ENCODE results near the gene MUTYH. TPM values are rescaled to one million over a fixed set of nuclear protein-coding genes. Genes with fewer than 3 reads are reported as not detected.

Gene MUTYH
- total and polyA plus RNA-seq, 9 of the 15 experiments (the other 6 are each of a cell fraction or from before 2014, with no cell fraction given) = 3.4 to 53.5 (median 29.0) TPM

GRCh38 chr1:45383191-45383590, 43.0 kb upstream of the MUTYH start:
- DNase-seq (ENCODE audit: extremely low read depth in 1 of 4, low spot score in 3 of 4) = no peak
- Histone ChIP-seq H3K9ac (ENCODE audit: insufficient read depth in 1 of 2, low read depth in 2 of 2, low read length in 2 of 2) (no peak overlapping the region), H3K9me1 (ENCODE audit: control insufficient read depth, insufficient read depth, low read length) (no peaks in the 10 kb centered on the region), H3K27me3 (ENCODE audit: control insufficient read depth in 2 of 2, insufficient read depth in 2 of 2, low read length in 2 of 2) (peaks cover 0 to 4% of the 10 kb centered on the region in 2 experiments; a peak in 1 of 5 replicates), H3K4me2 (ENCODE audit: insufficient read depth, low read length) (no peak overlapping the region), H3K36me3 (ENCODE audit: control insufficient read depth, insufficient read depth, low read length) (no peaks in the 10 kb centered on the region), H4K20me1 (replicated peaks; ENCODE audit: control insufficient read depth, insufficient read depth, low read length) (no peaks in the 10 kb centered on the region), H3K4me1 (replicated peaks in 1 of 2; ENCODE audit: control insufficient read depth in 2 of 2, insufficient read depth in 2 of 2, low read length in 2 of 2) (no peaks in the 10 kb centered on the region), H2AFZ (ENCODE audit: low read depth, low read length) (no peak overlapping the region), H3K27ac (ENCODE audit: extremely low read depth, low read depth, low read length) (no peak overlapping the region), H3K4me3 (no peak overlapping the region), H3K79me2 (ENCODE audit: control insufficient read depth, insufficient read depth, low read length) (no peaks in the 10 kb centered on the region), H3K9me3 (replicated peaks; ENCODE audit: control insufficient read depth, insufficient read depth, low read depth, low read length) (no peaks in the 10 kb centered on the region)
- TF ChIP-seq TCF3 (CRISPR knock-in tag; IDR thresholded peaks at IDR 0.05) (no peak), EHMT2 (IDR thresholded peaks at IDR 0.05) (no peak), FOXJ2 (tag; IDR thresholded peaks at IDR 0.05) (no peak), PHF21A (IDR thresholded peaks at IDR 0.05; ENCODE audit: borderline replicate concordance, low read depth) (no peak), NR2F6 (CRISPR knock-in tag; IDR thresholded peaks at IDR 0.05) (no peak), NEUROD1 (IDR thresholded peaks at IDR 0.05; ENCODE audit: borderline replicate concordance, low read depth, low read length, partially characterized antibody) (no peak), PTBP1 (IDR thresholded peaks at IDR 0.05; ENCODE audit: low read depth, low read length) (no peak), PYGO2 (tag; IDR thresholded peaks at IDR 0.05) (no peak), KAT7 (CRISPR knock-in tag; IDR thresholded peaks at IDR 0.05; ENCODE audit: borderline replicate concordance) (no peak), KAT2B (IDR thresholded peaks at IDR 0.05; ENCODE audit: low read depth, low read length) (no peak), ARID3A (IDR thresholded peaks at IDR 0.05; ENCODE audit: borderline replicate concordance, low read depth, low read length) (no peak), ZNF146 (CRISPR knock-in tag; IDR thresholded peaks at IDR 0.05; ENCODE audit: unreplicated experiment) (no peak), PCBP2 (IDR thresholded peaks at IDR 0.05; ENCODE audit: low read depth, low read length, poor library complexity, severe bottlenecking) (no peak), MCM5 (IDR thresholded peaks at IDR 0.05; ENCODE audit: low read depth) (no peak), DPF2 (IDR thresholded peaks at IDR 0.05) (no peak), MAZ (CRISPR knock-in tag; conservative IDR thresholded peaks at IDR 0.05 in 1 of 2, IDR thresholded peaks at IDR 0.05 in 1 of 2) (no peak), ARNT (IDR thresholded peaks at IDR 0.05) (no peak), STAT5B (CRISPR knock-in tag; IDR thresholded peaks at IDR 0.05) (no peak), ZNF280A (IDR thresholded peaks at IDR 0.05; ENCODE audit: low read depth, partially characterized antibody) (no peak)
- WGBS (ENCODE audit: insufficient coverage, low coverage, missing lambda C conversion rate) = 0% methylated on average over 1 of the region's 1 CpG
- no peak for FAIRE-seq
- in situ Hi-C loops (cut with MboI) (no loop called here), intact Hi-C loops (cut with micrococcal nuclease) (no loop called here)
- no peak for ATAC-seq
- BruUV-seq (replicated peaks) = no TSS peak
- ChIA-PET CTCF (ENCODE audit: low intra/inter-chr PET ratio) (no interaction called here), POLR2A (interaction anchor here (1.2 to 1.3 kb wide), 2 partner anchors 16 to 35 kb away, joined by 3 read pairs; no protein-coding TSS in a partner anchor)

All from K562 (cell line).